CD1c-positive myeloid dendritic cell (primary cell): ENCODE results near the gene NEK11.
"Not testable (repeated sequence)": the region's sequence is repeated elsewhere in the genome, so short reads cannot be mapped to it uniquely, and the experiment has no call there.

ENCODE experiments used
- DNase-seq: peaks from one replicate; pipeline ENCODE4 v3.0.0-alpha.2; 2016; ENCODE audit errors: extremely low spot score

NEK11 gene

DNA sequence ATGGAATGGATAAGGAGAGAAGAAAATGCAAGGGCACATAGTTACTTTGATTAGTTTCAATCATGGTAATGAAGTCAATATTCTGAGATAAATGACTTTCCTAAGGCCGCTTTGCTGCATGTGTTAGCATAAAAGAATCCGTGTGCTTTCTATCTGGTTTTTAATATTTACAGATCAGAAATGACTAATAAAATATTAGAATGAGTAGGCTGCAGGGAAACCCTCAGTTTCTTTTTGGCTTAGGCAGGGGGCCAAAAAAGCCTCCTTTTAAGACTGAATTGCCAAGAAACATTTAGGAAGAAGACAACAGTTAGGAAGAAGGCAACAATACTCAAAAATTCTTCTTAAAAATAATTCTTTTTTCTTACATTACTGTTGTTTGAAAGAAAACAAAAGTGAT lies 11.6 kb downstream of the NEK11 start:
- DNase-seq, result no peak

DNA sequence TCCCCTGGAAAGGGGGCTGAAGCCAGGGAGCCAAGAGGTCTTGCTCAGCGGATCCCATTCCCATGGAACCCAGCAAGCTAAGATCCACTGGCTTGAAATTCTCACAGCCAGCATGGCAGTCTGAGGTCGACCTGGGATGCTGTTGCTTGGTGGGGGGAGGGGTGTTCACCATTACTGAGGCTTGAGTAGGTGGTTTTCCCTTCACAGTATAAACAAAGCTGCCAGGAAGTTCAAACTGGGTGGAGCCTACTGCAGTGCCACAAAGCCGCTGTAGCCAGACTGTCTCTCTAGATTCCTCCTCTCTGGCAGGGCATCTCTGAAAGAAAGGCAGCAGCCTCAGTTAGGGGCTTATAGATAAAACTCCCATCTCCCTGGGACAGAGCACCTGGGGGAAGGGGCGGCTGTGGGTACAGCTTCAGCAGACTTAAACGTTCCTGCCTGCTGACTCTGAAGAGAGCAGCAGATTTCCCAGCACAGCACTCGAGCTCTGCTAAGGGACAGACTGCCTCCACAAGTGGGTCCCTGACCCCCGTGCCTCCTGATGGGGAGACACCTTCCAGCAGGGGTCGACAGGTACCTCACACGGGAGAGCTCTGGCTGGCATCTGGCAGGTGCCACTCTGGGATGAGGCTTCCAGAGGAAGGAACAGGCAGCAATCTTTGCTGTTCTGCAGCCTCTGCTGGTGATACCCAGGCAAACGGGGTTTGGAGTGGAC lies 15.8 kb downstream of the NEK11 start:
- not testable (repeated sequence) for DNase-seq

DNA sequence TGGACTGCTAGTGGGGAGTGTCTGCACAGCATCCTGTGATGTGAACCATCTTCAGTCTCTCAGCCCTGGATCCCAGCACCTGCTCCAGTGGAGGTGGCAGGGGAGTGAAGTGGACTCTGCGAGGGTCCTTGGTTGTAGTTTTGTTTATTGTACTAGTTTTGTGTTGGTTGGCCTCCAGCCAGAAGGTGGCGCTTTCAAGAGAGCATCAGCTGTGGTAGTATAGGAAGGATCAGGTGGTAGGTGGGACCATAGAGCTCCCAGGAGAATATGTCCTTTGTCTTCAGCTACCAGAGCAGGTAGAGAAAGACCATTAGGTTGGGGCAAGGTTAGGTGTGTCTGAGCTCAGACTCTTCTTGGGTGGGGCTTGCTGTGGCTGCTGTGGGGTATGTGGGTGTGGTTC lies 20.9 kb downstream of the NEK11 start:
- DNase-seq, result no peak

GRCh38 chr3:131048030-131048429 lies 21.4 kb downstream of the NEK11 start:
- no peak for DNase-seq

- no peak for DNase-seq
Measured at GRCh38 chr3:131050001-131050400, 23.3 kb downstream of the NEK11 start.

GRCh38 chr3:131053043-131053859 lies 26.6 kb downstream of the NEK11 start:
- DNase-seq, result no peak

DNA sequence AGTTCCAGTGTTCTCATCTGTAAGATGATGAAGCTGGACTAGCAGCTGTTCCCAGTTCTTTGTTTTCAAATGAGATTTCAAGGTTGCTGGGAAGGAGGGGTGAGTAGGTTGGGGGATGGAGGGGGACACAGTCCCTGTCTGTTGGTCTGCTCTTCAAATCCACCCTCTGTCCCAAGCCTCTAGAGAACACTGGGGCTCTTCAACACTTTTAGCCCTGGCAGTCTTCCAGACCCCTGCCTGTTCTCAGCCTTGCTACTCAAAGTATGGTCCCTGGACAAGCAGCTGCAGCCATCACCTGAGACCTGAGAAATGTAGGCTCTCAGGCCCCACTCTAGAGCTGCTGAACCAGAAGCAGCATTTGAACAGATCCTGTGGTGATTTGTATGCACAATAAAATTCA lies 41.3 kb downstream of the NEK11 start:
- no peak for DNase-seq

DNA sequence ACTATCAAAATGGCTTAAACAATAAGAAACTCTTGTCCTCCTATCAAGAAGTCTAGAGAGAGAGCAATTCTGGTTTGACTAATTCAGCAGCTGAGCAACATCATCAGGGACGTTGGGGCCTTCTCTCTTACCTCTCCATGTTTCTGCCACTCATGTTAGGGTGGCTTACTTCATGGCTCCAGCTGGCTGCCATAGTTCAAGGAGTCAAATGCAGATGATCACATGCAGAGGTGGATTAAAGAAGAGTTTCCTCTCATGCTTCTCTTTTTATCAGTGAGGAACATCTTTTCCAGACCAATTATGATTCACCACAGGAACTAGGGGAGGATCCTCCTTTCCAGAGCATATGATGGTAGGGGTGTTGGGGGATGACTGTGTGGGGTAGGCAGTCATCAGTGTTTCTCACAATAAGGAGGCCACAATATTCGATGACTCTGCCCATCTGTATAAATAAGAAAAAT lies 45.5 kb downstream of the NEK11 start:
- DNase-seq, result peak; percentile 70

DNA sequence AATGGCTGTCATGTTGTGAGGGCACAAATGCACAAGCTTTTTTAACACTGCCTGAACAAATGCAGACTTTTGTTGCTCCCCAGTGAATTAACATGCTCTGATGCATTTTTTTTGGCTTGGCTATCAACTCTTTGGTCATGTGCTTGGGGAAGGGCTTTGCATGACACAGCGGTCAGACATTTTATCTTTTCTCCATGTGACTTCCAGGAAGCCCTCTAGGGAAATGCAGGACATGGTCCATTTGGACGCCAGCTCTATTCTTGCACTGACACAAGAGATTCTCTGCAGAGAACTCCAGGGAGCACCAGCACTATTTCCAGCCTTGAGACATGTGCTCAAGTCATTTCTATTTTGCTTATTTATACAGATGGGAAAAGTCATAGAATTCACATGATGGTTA lies 46.2 kb downstream of the NEK11 start:
- DNase-seq, result no peak

DNA sequence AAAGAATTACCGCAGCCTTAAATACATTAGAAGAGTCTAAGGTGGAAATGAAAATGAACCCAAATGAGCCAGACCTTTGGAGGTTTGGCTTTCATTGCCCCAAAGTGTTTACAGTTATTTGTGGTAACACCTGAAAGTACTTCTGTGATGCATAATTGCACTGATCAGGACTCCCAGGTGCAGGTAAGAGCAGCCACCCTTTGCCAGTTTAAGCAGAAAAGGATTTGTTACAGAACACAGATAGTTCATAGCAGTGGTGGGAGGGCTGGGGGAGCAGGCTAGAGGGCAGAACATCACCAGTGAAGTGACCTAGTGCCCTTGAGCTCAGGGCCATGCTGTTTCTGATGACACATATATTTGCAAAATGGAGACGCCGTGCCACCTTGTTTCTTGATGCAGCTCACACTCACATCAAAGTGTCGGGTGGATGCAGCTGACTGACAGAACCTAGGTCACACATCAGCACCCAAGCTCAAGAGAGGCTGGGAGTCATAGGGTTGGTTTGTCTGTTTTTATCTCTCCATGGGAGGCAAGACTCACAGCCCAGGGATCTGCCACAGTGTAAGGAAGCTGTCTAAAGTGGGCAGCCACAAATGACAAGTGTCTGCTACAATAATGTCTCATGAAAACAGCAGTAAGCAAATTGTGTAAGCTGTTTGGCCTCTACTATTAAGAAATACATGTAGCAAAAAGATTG lies 49.1 kb downstream of the NEK11 start:
- DNase-seq, result no peak

DNA sequence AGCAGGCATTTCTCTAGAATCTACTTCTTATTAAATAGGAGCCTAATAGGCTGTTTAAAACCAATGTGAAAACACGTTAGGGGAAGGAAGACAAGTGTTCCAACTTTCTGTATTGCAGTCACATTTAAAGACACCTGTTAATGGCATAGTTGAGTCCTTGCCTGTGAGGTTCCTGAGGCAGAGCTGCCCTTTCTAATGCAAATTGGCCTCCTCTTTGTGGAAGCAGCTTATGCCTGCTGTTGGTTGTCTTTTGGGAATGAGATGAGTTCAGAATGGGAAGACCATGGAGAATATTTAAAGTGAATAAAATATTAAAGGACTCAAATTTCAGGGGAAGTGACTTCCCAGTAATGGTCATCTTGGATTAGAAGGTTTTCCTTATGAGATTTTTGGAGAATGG lies 51.2 kb downstream of the NEK11 start:
- DNase-seq, result no peak

DNA sequence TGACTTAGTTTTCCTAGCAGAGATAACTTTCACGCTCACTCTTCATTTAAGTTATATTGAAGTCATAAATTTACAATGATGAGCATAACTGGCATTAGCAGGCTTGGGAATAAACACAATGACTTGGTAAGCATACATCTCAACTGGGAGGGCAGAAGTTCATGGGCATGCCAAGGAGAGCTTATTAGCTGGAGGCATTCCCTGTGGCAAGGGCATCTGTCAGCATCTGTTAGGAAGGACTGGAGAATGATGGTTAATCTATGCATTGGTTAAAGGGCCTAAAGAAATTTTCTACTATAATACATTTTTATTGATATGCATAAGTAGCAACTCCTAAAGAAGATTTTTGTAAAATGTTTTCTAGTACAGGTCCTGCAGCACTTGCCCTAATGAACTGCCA lies 52.4 kb downstream of the NEK11 start:
- DNase-seq, result no peak

GRCh38 chr3:131081224-131081623 lies 54.5 kb downstream of the NEK11 start:
- DNase-seq, result no peak

DNA sequence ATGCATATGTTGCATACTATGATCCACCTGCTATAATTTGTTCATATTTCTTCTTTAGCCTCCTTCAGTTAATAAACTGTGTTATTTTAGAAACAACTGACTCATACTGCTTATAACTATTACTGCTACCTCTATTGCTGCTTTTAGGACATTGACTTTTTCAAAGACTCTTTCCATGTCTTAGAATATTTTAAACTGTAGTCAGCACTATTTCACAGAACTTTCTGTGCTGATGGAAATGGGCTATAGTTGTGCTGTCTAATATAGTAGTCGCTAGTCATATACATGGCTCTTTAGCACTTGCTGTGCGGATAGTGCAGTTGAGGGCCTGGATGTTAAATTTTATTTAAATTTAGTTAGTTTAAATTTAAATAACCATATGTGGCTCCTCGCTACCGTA lies 55.6 kb downstream of the NEK11 start:
- no peak for DNase-seq

DNA sequence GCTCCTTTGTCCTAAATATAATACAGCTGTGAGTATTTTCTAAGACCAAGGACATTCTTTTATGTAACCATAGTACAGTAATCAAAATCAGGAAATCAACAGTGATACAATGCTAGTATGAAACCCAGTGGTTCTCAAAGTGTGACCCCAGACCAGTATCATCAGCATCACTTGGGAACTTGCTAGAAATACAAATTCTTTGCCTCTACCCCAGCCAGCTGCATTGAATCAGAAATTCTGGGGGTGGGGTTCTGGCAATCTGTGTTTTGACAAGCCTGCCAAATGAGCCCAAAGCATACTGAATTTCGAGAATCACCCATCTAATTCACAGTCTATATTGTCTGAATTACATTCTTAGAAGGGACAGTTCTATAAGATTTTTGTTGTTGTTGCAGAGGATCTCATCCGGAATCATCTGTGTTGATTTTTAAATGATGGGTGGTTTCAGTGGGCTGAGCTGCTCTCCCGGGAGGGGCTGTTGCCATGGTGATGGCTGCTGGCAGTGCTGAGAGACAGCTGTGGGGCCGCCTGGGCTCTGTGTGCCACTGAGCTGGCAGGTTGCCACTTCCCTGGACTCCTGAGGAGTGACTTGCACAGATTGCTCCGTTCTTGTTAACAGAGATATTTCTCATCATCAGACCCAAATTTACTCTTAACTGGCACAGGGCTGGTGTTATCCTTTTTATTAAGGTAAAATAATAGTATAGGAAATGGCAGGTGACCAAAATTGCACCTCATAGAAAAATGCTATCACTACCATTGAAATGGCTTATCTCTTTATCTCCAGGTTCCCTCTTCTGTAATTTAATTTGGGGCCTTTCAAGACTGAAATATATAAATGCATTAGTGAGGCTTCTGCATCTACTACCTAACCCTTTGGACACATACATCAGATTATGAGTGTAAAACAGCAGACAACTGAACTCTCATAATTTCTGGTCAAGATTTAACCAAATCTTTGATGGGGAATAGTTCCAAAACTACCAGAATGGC lies 56.5 kb downstream of the NEK11 start:
- DNase-seq, result no peak

- no peak for DNase-seq
Measured at GRCh38 chr3:131091768-131092167, 65.1 kb downstream of the NEK11 start.

GRCh38 chr3:131107637-131108433 lies 81.2 kb downstream of the NEK11 start:
- no peak for DNase-seq

- peak; percentile 10 for DNase-seq
Measured at GRCh38 chr3:131109156-131109555, 82.5 kb downstream of the NEK11 start.

DNA sequence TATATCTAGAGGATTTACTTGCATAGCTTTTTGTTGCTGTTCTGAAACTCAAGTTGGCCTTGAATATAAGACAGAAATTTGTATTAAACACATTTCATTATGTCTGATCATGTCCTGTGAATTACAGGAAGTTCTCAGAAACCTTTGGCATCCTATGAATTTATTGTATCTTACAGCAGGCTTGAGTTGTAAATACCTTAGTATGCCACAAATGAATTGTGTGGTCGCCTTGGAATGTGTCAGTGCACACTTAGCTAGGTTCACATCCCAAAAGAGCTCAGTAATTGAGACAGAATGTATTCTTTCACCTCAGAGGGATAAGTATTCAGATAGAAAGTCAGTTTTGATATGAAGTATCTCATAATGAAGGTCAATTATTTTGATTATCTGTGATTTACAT lies 83.4 kb downstream of the NEK11 start:
- DNase-seq, result no peak

DNA sequence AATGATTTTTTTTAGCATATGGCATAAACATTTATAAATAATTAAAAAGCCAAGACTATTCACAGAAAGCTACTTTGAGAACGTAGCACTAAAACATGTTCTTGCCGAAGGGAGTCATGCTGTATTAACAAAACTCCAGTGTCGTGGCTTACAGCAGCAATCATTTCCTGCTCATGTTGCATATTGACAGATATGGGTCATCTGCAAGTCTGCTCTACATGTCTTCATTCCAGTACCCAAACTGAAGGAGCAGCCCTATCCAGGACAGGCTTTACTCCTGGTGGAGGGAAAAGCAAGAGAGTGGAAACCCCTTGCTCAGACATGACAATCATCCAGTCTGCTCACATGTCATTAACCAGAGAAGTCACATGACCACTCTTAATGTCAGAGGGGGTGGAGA lies 87.6 kb downstream of the NEK11 start:
- no peak for DNase-seq

- no peak for DNase-seq
Measured at GRCh38 chr3:131125684-131126083, 99.0 kb downstream of the NEK11 start.
